SK-N-SH treated with all-trans-retinoic acid at 6 μM for 48 hours (cell line): ENCODE data around the gene HUS1.
"Not testable (repeated sequence)": the region's sequence is repeated elsewhere in the genome, so short reads cannot be mapped to it uniquely, and the experiment has no call there.

Source experiments
- ATAC-seq: fragments of 200-7000 bp; cut with Tn5 transposase; 3 replicates; pipeline ENCODE4 v1.9.1; 2020; ENCODE audit warnings: mild to moderate bottlenecking, moderate library complexity
- ARNTL ChIP-seq: fragments of 450-650 bp; formaldehyde crosslinking; IDR thresholded peaks from 2 replicates; pipeline ENCODE4 v1.5.0; 2020; ENCODE audit warnings: low read depth, mild to moderate bottlenecking, moderate library complexity, borderline replicate concordance
- BACH2 ChIP-seq: fragments of 250-450 bp; sonication (Bioruptor Pico); IDR thresholded peaks from 2 replicates; pipeline ENCODE4 v1.9.0; 2021; ENCODE audit warnings: mild to moderate bottlenecking, borderline replicate concordance
- CSDC2 ChIP-seq: fragments of 250-450 bp; sonication (Bioruptor Pico); IDR thresholded peaks from 2 replicates; pipeline ENCODE4 v1.5.0; 2020; ENCODE audit warnings: mild to moderate bottlenecking, moderate library complexity
- ISL1 ChIP-seq: fragments of 250-450 bp; sonication (Bioruptor Pico); IDR thresholded peaks from 2 replicates; pipeline ENCODE4 v2.1.2; 2022; ENCODE audit warnings: mild to moderate bottlenecking, moderate library complexity
- OSR1 ChIP-seq: fragments of 250-450 bp; sonication (Bioruptor Pico); IDR thresholded peaks from 2 replicates; pipeline ENCODE4 v1.8.0; 2022; ENCODE audit warnings: moderate library complexity, mild to moderate bottlenecking, inconsistent platforms
- PPARA ChIP-seq: fragments of 250-450 bp; sonication (Bioruptor Pico); IDR thresholded peaks from 2 replicates; pipeline ENCODE4 v1.5.0; 2020; ENCODE audit warnings: mild to moderate bottlenecking, borderline replicate concordance
- RARB ChIP-seq: fragments of 250-450 bp; sonication (Bioruptor Pico); IDR thresholded peaks from 2 replicates; pipeline ENCODE4 v1.8.0; 2021; ENCODE audit warnings: mild to moderate bottlenecking, moderate library complexity
- SNAI2 ChIP-seq: fragments of 250-450 bp; sonication (Bioruptor Pico); IDR thresholded peaks from 2 replicates; pipeline ENCODE4 v1.5.0; 2020; ENCODE audit warnings: mild to moderate bottlenecking, moderate library complexity
- TCF4 ChIP-seq: fragments of 250-450 bp; sonication (Bioruptor Pico); IDR thresholded peaks from 2 replicates; pipeline ENCODE4 v1.8.0; 2021; ENCODE audit warnings: mild to moderate bottlenecking, moderate library complexity, borderline replicate concordance
- TOX ChIP-seq: fragments of 250-450 bp; sonication (Bioruptor Pico); IDR thresholded peaks from 2 replicates; pipeline ENCODE4 v1.8.0; 2021; ENCODE audit warnings: mild to moderate bottlenecking, moderate library complexity, borderline replicate concordance
- ZC3H10 ChIP-seq: fragments of 250-450 bp; sonication (Bioruptor Pico); IDR thresholded peaks from 2 replicates; pipeline ENCODE4 v1.5.1; 2021; ENCODE audit warnings: mild to moderate bottlenecking, moderate library complexity
- ZFP3 ChIP-seq: fragments of 250-450 bp; sonication (Bioruptor Pico); IDR thresholded peaks from 2 replicates; pipeline ENCODE4 v1.5.0; 2020; ENCODE audit warnings: mild to moderate bottlenecking, moderate library complexity
- ZNF565 ChIP-seq: fragments of 450-650 bp; formaldehyde crosslinking; conservative IDR thresholded peaks from 2 replicates; pipeline ENCODE4 v1.5.0; 2020; ENCODE audit warnings: low read depth, mild to moderate bottlenecking, moderate library complexity
- ZNF70 ChIP-seq: fragments of 450-650 bp; formaldehyde crosslinking; IDR thresholded peaks from 2 replicates; pipeline ENCODE4 v1.5.0; 2020; ENCODE audit warnings: mild to moderate bottlenecking, moderate library complexity
- TF ChIP-seq, protein P1 (sequence below): fragments of 250-450 bp; sonication (Bioruptor Pico); IDR thresholded peaks from 2 replicates; pipeline ENCODE4 v1.8.0; 2021; ENCODE audit warnings: low read depth, mild to moderate bottlenecking, moderate library complexity, borderline replicate concordance
- TF ChIP-seq, protein P2 (sequence below): fragments of 250-450 bp; sonication (Bioruptor Pico); IDR thresholded peaks from 2 replicates; pipeline ENCODE4 v1.8.0; 2020; ENCODE audit warnings: mild to moderate bottlenecking, moderate library complexity, borderline replicate concordance
- TF ChIP-seq, protein P3 (sequence below): fragments of 250-450 bp; sonication (Bioruptor Pico); IDR thresholded peaks from 2 replicates; pipeline ENCODE4 v1.5.1; 2021; ENCODE audit warnings: mild to moderate bottlenecking, moderate library complexity
- TF ChIP-seq, protein P4 (sequence below): fragments of 250-450 bp; sonication (Bioruptor Pico); IDR thresholded peaks from 2 replicates; pipeline ENCODE4 v1.5.1; 2020; ENCODE audit warnings: low read depth, mild to moderate bottlenecking, moderate library complexity

HUS1 gene

DNA sequence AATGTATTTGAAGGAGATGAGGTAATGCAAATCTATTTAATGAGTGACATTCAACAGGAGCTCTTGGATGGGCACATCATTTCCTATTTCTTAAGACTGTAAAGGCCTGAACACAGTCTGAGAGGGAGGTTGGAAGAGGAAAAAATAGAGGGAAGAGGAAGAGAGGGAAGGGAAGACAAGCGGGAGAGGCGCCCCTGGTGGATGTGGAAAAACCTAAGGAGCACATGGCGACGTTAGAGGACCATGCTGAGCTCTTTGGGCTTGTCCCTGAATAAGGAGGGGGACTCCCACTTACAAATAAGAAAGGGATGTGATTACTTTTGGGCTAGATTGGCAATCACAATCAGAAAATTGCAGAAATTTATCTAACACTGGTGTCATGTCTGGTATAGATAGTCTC is 29.8 kb upstream of the HUS1 start:
- ATAC-seq, result no peak
- no peak for TF ChIP-seq RARB (CRISPR knock-in tag)
- TF ChIP-seq CSDC2 (CRISPR knock-in tag), result no peak
- no peak for TF ChIP-seq ZFP3 (CRISPR knock-in tag)
- no peak for TF ChIP-seq PPARA
- no peak for TF ChIP-seq OSR1
- no peak for TF ChIP-seq ZC3H10 (CRISPR knock-in tag)
- no peak for TF ChIP-seq ZNF565 (CRISPR knock-in tag)
- TF ChIP-seq, protein P1, sequence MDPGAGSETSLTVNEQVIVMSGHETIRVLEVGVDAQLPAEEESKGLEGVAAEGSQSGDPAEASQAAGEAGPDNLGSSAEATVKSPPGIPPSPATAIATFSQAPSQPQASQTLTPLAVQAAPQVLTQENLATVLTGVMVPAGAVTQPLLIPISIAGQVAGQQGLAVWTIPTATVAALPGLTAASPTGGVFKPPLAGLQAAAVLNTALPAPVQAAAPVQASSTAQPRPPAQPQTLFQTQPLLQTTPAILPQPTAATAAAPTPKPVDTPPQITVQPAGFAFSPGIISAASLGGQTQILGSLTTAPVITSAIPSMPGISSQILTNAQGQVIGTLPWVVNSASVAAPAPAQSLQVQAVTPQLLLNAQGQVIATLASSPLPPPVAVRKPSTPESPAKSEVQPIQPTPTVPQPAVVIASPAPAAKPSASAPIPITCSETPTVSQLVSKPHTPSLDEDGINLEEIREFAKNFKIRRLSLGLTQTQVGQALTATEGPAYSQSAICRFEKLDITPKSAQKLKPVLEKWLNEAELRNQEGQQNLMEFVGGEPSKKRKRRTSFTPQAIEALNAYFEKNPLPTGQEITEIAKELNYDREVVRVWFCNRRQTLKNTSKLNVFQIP, result no peak

DNA sequence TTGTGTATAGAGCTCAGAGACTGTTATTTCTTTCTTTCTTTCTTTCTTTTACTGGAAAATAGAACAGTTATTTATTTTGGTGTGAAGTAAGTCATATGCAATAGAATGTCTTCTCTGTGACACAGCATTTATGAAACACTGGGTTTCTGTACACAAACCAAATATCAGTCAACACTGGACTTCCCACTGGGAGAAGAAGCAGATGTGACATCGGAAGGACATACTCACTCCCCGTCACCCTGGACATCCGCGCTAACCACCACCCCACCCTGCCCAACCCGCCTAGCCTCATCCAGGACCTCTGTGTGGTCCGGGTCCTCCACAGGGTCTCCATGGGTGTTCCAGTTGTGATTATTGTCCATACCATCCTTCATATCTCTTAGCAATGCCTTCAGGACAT is 27.5 kb upstream of the HUS1 start:
- no peak for ATAC-seq
- TF ChIP-seq CSDC2 (CRISPR knock-in tag) (no peak), TOX (no peak), OSR1 (no peak), ZNF70 (CRISPR knock-in tag) (no peak), PPARA (no peak), RARB (CRISPR knock-in tag) (no peak), TCF4 (CRISPR knock-in tag) (no peak), BACH2 (CRISPR knock-in tag) (no peak), ARNTL (CRISPR knock-in tag) (no peak), ZC3H10 (CRISPR knock-in tag) (no peak), ZNF565 (CRISPR knock-in tag) (no peak)
- TF ChIP-seq, protein P2, sequence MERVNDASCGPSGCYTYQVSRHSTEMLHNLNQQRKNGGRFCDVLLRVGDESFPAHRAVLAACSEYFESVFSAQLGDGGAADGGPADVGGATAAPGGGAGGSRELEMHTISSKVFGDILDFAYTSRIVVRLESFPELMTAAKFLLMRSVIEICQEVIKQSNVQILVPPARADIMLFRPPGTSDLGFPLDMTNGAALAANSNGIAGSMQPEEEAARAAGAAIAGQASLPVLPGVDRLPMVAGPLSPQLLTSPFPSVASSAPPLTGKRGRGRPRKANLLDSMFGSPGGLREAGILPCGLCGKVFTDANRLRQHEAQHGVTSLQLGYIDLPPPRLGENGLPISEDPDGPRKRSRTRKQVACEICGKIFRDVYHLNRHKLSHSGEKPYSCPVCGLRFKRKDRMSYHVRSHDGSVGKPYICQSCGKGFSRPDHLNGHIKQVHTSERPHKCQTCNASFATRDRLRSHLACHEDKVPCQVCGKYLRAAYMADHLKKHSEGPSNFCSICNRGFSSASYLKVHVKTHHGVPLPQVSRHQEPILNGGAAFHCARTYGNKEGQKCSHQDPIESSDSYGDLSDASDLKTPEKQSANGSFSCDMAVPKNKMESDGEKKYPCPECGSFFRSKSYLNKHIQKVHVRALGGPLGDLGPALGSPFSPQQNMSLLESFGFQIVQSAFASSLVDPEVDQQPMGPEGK (CRISPR knock-in tag), result no peak
- TF ChIP-seq, protein P3, sequence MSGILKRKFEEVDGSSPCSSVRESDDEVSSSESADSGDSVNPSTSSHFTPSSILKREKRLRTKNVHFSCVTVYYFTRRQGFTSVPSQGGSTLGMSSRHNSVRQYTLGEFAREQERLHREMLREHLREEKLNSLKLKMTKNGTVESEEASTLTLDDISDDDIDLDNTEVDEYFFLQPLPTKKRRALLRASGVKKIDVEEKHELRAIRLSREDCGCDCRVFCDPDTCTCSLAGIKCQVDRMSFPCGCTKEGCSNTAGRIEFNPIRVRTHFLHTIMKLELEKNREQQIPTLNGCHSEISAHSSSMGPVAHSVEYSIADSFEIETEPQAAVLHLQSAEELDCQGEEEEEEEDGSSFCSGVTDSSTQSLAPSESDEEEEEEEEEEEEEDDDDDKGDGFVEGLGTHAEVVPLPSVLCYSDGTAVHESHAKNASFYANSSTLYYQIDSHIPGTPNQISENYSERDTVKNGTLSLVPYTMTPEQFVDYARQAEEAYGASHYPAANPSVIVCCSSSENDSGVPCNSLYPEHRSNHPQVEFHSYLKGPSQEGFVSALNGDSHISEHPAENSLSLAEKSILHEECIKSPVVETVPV (CRISPR knock-in tag), result no peak

DNA sequence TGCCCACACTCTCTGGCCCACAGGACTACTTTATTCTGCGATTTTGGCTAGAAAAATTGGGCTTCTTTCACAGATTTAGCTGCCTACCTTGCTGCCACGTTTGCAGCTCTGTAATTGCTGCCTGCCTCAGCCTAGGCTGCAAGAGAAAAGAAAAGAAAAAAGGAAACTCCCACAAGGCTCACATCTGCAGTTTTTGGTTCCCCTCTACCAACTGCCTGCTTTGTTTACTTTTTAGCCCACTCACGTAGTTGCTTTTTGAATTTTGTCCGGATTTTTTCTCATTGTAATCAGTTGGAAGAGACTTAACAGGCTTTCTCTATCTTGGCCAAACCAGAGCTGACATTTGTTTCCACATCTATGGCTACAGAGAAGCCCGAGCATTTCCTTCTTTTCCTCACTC is 25.2 kb upstream of the HUS1 start:
- no peak for TF ChIP-seq ZNF565 (CRISPR knock-in tag)
- TF ChIP-seq SNAI2 (CRISPR knock-in tag), result no peak
- TF ChIP-seq ISL1 (CRISPR knock-in tag), result no peak
- TF ChIP-seq, protein P3 (CRISPR knock-in tag), result no peak
- TF ChIP-seq, protein P4, sequence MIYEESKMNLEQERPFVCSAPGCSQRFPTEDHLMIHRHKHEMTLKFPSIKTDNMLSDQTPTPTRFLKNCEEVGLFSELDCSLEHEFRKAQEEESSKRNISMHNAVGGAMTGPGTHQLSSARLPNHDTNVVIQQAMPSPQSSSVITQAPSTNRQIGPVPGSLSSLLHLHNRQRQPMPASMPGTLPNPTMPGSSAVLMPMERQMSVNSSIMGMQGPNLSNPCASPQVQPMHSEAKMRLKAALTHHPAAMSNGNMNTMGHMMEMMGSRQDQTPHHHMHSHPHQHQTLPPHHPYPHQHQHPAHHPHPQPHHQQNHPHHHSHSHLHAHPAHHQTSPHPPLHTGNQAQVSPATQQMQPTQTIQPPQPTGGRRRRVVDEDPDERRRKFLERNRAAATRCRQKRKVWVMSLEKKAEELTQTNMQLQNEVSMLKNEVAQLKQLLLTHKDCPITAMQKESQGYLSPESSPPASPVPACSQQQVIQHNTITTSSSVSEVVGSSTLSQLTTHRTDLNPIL (CRISPR knock-in tag), result no peak
- no peak for ATAC-seq

DNA sequence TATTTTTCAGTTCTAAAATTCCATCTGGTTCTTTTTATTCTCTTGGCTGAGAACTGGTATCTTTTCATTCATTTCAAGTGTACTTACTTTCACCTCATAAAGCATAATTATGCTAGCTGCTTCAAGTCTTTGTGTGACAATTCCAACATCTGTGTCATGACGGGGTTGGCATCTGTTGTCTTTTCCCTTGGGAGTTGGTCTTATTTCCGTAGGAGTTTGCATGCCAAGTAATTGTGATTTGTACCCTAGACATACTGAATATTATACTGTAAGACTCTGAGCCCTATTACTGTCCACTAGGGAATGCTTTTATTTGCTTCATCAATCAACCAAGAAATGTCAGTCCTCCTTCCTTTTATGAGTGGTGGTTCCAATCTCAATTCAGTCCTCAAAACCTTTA is 24.6 kb upstream of the HUS1 start:
- ATAC-seq, result no peak

DNA sequence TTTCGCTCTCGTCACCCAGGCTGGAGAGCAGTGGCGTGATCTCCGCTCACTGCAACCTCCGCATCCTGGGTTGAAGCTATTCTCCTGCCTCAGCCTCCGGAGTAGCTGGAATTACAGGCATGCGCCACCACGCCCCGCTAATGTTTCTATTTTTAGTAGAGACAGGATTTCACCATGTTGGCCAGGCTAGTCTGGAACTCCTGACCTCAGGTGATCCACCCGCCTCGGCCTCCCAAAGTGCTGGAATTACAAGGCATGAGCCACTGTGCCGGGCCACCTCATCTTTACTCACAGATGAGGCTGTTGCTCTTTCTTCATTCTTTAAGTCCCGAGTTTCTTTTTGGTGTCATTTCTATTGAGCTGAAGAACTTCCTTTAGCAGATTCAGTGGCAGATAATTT is 20.7 kb upstream of the HUS1 start:
- not testable (repeated sequence) for ATAC-seq

More for the DNA sequence above, 24.6 kb upstream of the HUS1 start:
- TF ChIP-seq BACH2 (CRISPR knock-in tag), result no peak
